ENCODE data around the gene SYNE2. TPM values are rescaled to one million over a fixed set of nuclear protein-coding genes. Genes with fewer than 3 reads are reported as not detected.

SYNE2 gene
- polyA plus RNA-seq, 1 donor from 2014 or later, result 82.3 TPM

GRCh38 chr14:63897721-63898163 lies 44.9 kb downstream of the SYNE2 start:
- H4K20me1 ChIP-seq (ENCODE audit: insufficient read depth), result no peaks in the 10 kb centered on the region
- H3K4me2 ChIP-seq (ENCODE audit: low read length), result no peak overlapping the region
- no peaks in the 10 kb centered on the region for H3K27me3 ChIP-seq (ENCODE audit: insufficient read depth, low read depth, low read length)
- no peaks in the 10 kb centered on the region for H3K9me3 ChIP-seq (ENCODE audit: low read length)
- no peak for TF ChIP-seq POLR2AphosphoS5 (IDR thresholded peaks at IDR 0.05)
- TF ChIP-seq REST (IDR thresholded peaks at IDR 0.05; ENCODE audit: borderline replicate concordance), result no peak
- no peak for TF ChIP-seq EP300 (conservative IDR thresholded peaks at IDR 0.05; ENCODE audit: poor library complexity, severe bottlenecking)
- TF ChIP-seq EZH2 (IDR thresholded peaks at IDR 0.05; ENCODE audit: borderline replicate concordance, insufficient read depth, low read length, poor library complexity, severe bottlenecking), result no peak
- no peak for TF ChIP-seq RAD21 (conservative IDR thresholded peaks at IDR 0.05)
- TF ChIP-seq TAF1 (IDR thresholded peaks at IDR 0.05; ENCODE audit: low read depth), result no peak
- no peak for TF ChIP-seq MXI1 (conservative IDR thresholded peaks at IDR 0.05; ENCODE audit: poor library complexity, severe bottlenecking)
- TF ChIP-seq SMC3 (conservative IDR thresholded peaks at IDR 0.05; ENCODE audit: poor library complexity), result no peak
- TF ChIP-seq CTCF (IDR thresholded peaks at IDR 0.05; ENCODE audit: poor library complexity, severe bottlenecking), result no peak
- H3K4me3 ChIP-seq (ENCODE audit: low read length), result no peak overlapping the region
- H3K79me2 ChIP-seq (replicated peaks; ENCODE audit: insufficient read depth, low read length), result peaks cover 59% of the 10 kb centered on the region
- H3K9ac ChIP-seq (ENCODE audit: low read length), result no peak overlapping the region
- H3K27ac ChIP-seq (ENCODE audit: low read length), result no peak overlapping the region
- no peaks in the 10 kb centered on the region for H3K36me3 ChIP-seq (ENCODE audit: insufficient read depth, low read length)
- H3F3A ChIP-seq (ENCODE audit: insufficient read depth, low read length, poor library complexity, severe bottlenecking), result no peaks in the 10 kb centered on the region
- H3K9me2 ChIP-seq (ENCODE audit: insufficient read depth, low read length), result no peaks in the 10 kb centered on the region
- H2AFZ ChIP-seq (ENCODE audit: low read depth, low read length), result no peak overlapping the region

- H2AFZ ChIP-seq (ENCODE audit: low read depth, low read length), result no peak overlapping the region
- H3K9me3 ChIP-seq (ENCODE audit: low read length), result no peaks in the 10 kb centered on the region
- H3K36me3 ChIP-seq (ENCODE audit: insufficient read depth, low read length), result no peaks in the 10 kb centered on the region
- H3K4me3 ChIP-seq (ENCODE audit: low read length), result no peak overlapping the region
- no peaks in the 10 kb centered on the region for H4K20me1 ChIP-seq (ENCODE audit: insufficient read depth)
- peaks cover 60% of the 10 kb centered on the region for H3K79me2 ChIP-seq (replicated peaks; ENCODE audit: insufficient read depth, low read length)
- no peak for TF ChIP-seq REST (IDR thresholded peaks at IDR 0.05; ENCODE audit: borderline replicate concordance)
- no peak overlapping the region for H3K27ac ChIP-seq (ENCODE audit: low read length)
- no peaks in the 10 kb centered on the region for H3F3A ChIP-seq (ENCODE audit: insufficient read depth, low read length, poor library complexity, severe bottlenecking)
- H3K9ac ChIP-seq (ENCODE audit: low read length), result no peak overlapping the region
- H3K4me2 ChIP-seq (ENCODE audit: low read length), result no peak overlapping the region
- H3K9me2 ChIP-seq (ENCODE audit: insufficient read depth, low read length), result no peaks in the 10 kb centered on the region
- no peaks in the 10 kb centered on the region for H3K27me3 ChIP-seq (ENCODE audit: insufficient read depth, low read depth, low read length)
These were observed 47.1 kb downstream of the SYNE2 start for GRCh38 chr14:63899953-63900352.

Data from neural cell (in vitro differentiated cells).